Peyer's patch (tissue), 4 donors: ENCODE data around the gene ACTN3. TPM values are rescaled to one million over a fixed set of nuclear protein-coding genes. Genes with fewer than 3 reads are reported as not detected.

Source experiments
- DNase-seq, 3 donors: peaks; one replicate each; pipeline ENCODE4 v3.0.0-alpha.2; 2017 to 2019
- H3K27ac ChIP-seq, 4 donors: fragments of 200-600 bp; sonication (generic); one replicate each; pipeline ENCODE4 v1.5.1; 2016 to 2019
- H3K27me3 ChIP-seq, 2 donors: fragments of 200-600 bp; sonication (generic); one replicate each; pipeline ENCODE4 v1.5.1; 2019
- H3K36me3 ChIP-seq, 3 donors: fragments of 200-600 bp; sonication (generic); one replicate each; pipeline ENCODE4 v1.5.1; 2016 to 2019
- H3K4me1 ChIP-seq, 4 donors: fragments of 200-600 bp; sonication (generic); one replicate each; pipeline ENCODE4 v1.5.1; 2016 to 2019
- H3K4me3 ChIP-seq, 4 donors: fragments of 200-600 bp; sonication (generic); 1 replicate in 3 of 4; 2 replicates in 1 of 4; pipeline ENCODE4 v1.5.1; 2016 to 2019; ENCODE audit warnings: mild to moderate bottlenecking in 1 of 4
- H3K9me3 ChIP-seq, 4 donors: fragments of 200-600 bp; sonication (generic); one replicate each; pipeline ENCODE4 v1.5.1; 2016 to 2019; ENCODE audit warnings: mild to moderate bottlenecking in 1 of 4
- CTCF ChIP-seq, 6 experiments: fragments of 450-650 bp in 4 of 6; fragments of 200-600 bp in 2 of 6; sonication (generic) in 1 of 6; IDR thresholded peaks; one replicate each; pipeline ENCODE4 v1.5.1; 2017 to 2019; ENCODE audit warnings: antibody characterized with exemption in 6 of 6, mild to moderate bottlenecking in 3 of 6, moderate library complexity in 1 of 6
- POLR2A ChIP-seq, 2 donors: fragments of 450-650 bp; IDR thresholded peaks; one replicate each; pipeline ENCODE4 v1.5.1; 2017; ENCODE audit warnings: antibody characterized with exemption in 2 of 2, mild to moderate bottlenecking in 2 of 2, moderate library complexity in 2 of 2
- total RNA-seq, 4 donors: library from RNA; depleted of rRNA; stranded (reverse); fragments of >200 nt; gene quantifications; one replicate each; pipeline ENCODE4 v1.1.0, GENCODE V29; 2016

ACTN3 gene
- total RNA-seq, 4 donors from 2014 or later = not detected

GRCh38 chr11:66561975-66562248, 15.2 kb downstream of the ACTN3 start:
- H3K27ac ChIP-seq = no peak overlapping the region
- no peak for TF ChIP-seq POLR2A (IDR thresholded peaks at IDR 0.05)
- no peak for TF ChIP-seq CTCF (IDR thresholded peaks at IDR 0.05)
- peaks cover 0 to 11% (median 2%) of the 10 kb centered on the region in 4 donors for H3K4me1 ChIP-seq
- no peaks in the 10 kb centered on the region for H3K9me3 ChIP-seq
- H3K27me3 ChIP-seq = no peaks in the 10 kb centered on the region
- no peak overlapping the region for H3K4me3 ChIP-seq
- no peak for DNase-seq
- H3K36me3 ChIP-seq = no peaks in the 10 kb centered on the region

GRCh38 chr11:66562275-66562674, 15.6 kb downstream of the ACTN3 start:
- TF ChIP-seq POLR2A (IDR thresholded peaks at IDR 0.05) (no peak), CTCF (IDR thresholded peaks at IDR 0.05) (no peak)
- no peaks in the 10 kb centered on the region for H3K9me3 ChIP-seq
- no peak overlapping the region for H3K4me3 ChIP-seq
- no peaks in the 10 kb centered on the region for H3K27me3 ChIP-seq
- H3K36me3 ChIP-seq = no peaks in the 10 kb centered on the region
- peaks cover 0 to 11% (median 2%) of the 10 kb centered on the region in 4 donors for H3K4me1 ChIP-seq
- DNase-seq = no peak
- no peak overlapping the region for H3K27ac ChIP-seq

GRCh38 chr11:66562907-66563583, 16.3 kb downstream of the ACTN3 start:
- TF ChIP-seq POLR2A (IDR thresholded peaks at IDR 0.05) (no peak), CTCF (IDR thresholded peaks at IDR 0.05) (no peak)
- H3K4me3 ChIP-seq = no peak overlapping the region
- DNase-seq = no peak
- peaks cover 0 to 17% (median 2%) of the 10 kb centered on the region in 4 donors for H3K4me1 ChIP-seq
- H3K27me3 ChIP-seq = no peaks in the 10 kb centered on the region
- H3K9me3 ChIP-seq = no peaks in the 10 kb centered on the region
- no peaks in the 10 kb centered on the region for H3K36me3 ChIP-seq
- no peak overlapping the region for H3K27ac ChIP-seq

GRCh38 chr11:66563832-66564231, 17.1 kb downstream of the ACTN3 start:
- TF ChIP-seq POLR2A (IDR thresholded peaks at IDR 0.05) = no peak
- no peak for TF ChIP-seq CTCF (IDR thresholded peaks at IDR 0.05)
- Histone ChIP-seq H3K36me3 (no peaks in the 10 kb centered on the region), H3K27ac (no peak overlapping the region), H3K4me1 (peaks cover 0 to 17% (median 4%) of the 10 kb centered on the region in 4 donors), H3K4me3 (no peak overlapping the region), H3K27me3 (no peaks in the 10 kb centered on the region), H3K9me3 (no peaks in the 10 kb centered on the region)
- DNase-seq = no peak

- TF ChIP-seq CTCF (IDR thresholded peaks at IDR 0.05) (no peak), POLR2A (IDR thresholded peaks at IDR 0.05) (no peak)
- H3K4me3 ChIP-seq = no peak overlapping the region
- no peaks in the 10 kb centered on the region for H3K27me3 ChIP-seq
- H3K27ac ChIP-seq = no peak overlapping the region
- peaks cover 0 to 10% (median 2%) of the 10 kb centered on the region in 4 donors for H3K4me1 ChIP-seq
- H3K9me3 ChIP-seq = no peaks in the 10 kb centered on the region
- DNase-seq = no peak
- H3K36me3 ChIP-seq = no peaks in the 10 kb centered on the region
Measured at GRCh38 chr11:66564538-66564937, 17.8 kb downstream of the ACTN3 start.

GRCh38 chr11:66564984-66565383, 18.3 kb downstream of the ACTN3 start:
- DNase-seq = no peak
- H3K9me3 ChIP-seq = no peaks in the 10 kb centered on the region
- H3K36me3 ChIP-seq = no peaks in the 10 kb centered on the region
- TF ChIP-seq POLR2A (IDR thresholded peaks at IDR 0.05) = no peak
- TF ChIP-seq CTCF (IDR thresholded peaks at IDR 0.05) = no peak
- H3K4me3 ChIP-seq = no peak overlapping the region
- peaks cover 0 to 9% (median 2%) of the 10 kb centered on the region in 4 donors for H3K4me1 ChIP-seq
- H3K27ac ChIP-seq = no peak overlapping the region
- H3K27me3 ChIP-seq = no peaks in the 10 kb centered on the region
